ENCODE data around the gene ZNF423.

DNA sequence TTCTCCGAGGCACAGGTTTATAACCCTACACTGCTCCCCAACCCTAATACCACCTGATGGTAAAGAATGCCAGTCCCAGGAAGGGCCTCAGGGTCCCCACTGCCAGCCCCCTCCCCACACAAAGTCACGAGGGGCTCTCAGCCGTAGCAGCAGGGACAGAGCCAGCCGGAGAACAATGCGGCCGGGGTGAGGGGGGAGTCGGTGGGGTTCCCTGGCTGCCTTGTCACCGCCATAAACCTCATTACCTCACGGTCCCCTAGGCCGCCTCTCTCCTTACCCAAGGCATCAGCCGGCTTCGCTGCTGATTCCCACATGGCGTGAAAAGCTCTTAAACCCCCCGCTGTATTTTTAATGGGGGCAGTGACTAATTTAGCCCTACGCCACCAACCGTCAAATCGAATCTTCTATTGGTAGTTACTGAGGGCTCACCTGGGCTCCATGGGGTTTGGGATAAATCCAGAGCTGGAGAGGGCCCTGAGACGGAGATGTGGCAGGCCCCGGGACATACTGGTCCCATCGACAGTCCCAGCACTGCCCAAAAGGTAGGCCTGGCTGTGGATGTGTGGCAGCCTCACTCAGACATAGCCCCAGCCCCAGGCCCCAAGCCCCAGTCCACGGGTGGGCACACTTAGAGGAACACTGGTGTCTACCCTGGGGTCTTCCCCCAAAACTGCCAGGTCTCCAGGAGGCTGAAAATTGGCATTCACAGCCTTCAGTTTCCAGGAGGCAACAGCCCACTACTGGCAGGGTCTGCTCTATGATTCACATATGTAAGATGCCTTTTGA is 367.0 kb downstream of the ZNF423 start:
- TF ChIP-seq POLR2A (IDR thresholded peaks at IDR 0.05; ENCODE audit: low read depth, low read length) (no peak), TAF1 (IDR thresholded peaks at IDR 0.05; ENCODE audit: low read depth, low read length) (no peak), POLR2AphosphoS5 (IDR thresholded peaks at IDR 0.05; ENCODE audit: low read depth, low read length) (no peak), PAX5 (IDR thresholded peaks at IDR 0.05; ENCODE audit: insufficient read depth, low read length, severe bottlenecking) (no peak), SPI1 (IDR thresholded peaks at IDR 0.05; ENCODE audit: low read depth, low read length) (no peak)

All from GM12891 (cell line).